Uterus (tissue), 4 donors: ENCODE results near the gene TRPC4AP. TPM values are rescaled to one million over a fixed set of nuclear protein-coding genes. Genes with fewer than 3 reads are reported as not detected.

Experiments
- DNase-seq, 2 donors: peaks; one replicate each; pipeline ENCODE4 v3.0.0-alpha.2; 2019 to 2020
- H3K27ac ChIP-seq, 2 donors: fragments of 200-600 bp; sonication (generic); 1 replicate in 1 of 2; 2 replicates in 1 of 2; pipeline ENCODE4 v1.5.1; 2016 to 2018
- H3K27me3 ChIP-seq, 2 donors: fragments of 200-600 bp; sonication (generic); one replicate each; pipeline ENCODE4 v1.5.1; 2018 to 2019; ENCODE audit warnings: control low read depth in 1 of 2
- H3K36me3 ChIP-seq, 2 donors: fragments of 200-600 bp; sonication (generic); one replicate each; pipeline ENCODE4 v1.5.1; 2019; ENCODE audit warnings: control low read depth in 1 of 2
- H3K4me1 ChIP-seq, 2 donors: fragments of 200-600 bp; sonication (generic); one replicate each; pipeline ENCODE4 v1.5.1; 2018 to 2019; ENCODE audit warnings: control low read depth in 1 of 2
- H3K4me3 ChIP-seq, 2 donors: fragments of 200-600 bp; sonication (generic); 1 replicate in 1 of 2; 2 replicates in 1 of 2; pipeline ENCODE4 v1.5.1; 2018 to 2019; ENCODE audit warnings: mild to moderate bottlenecking in 1 of 2
- H3K9me3 ChIP-seq, 2 donors: fragments of 200-600 bp; sonication (generic); one replicate each; pipeline ENCODE4 v1.5.1; 2019; ENCODE audit warnings: control low read depth in 1 of 2
- POLR2A ChIP-seq, 2 donors: fragments of 450-650 bp; IDR thresholded peaks; one replicate each; pipeline ENCODE4 v1.6.1; 2016; ENCODE audit warnings: antibody characterized with exemption in 2 of 2, mild to moderate bottlenecking in 1 of 2, moderate library complexity in 1 of 2
- intact Hi-C: fragments of 100-400 bp; cut with DNase I; formaldehyde crosslinking; loops from one replicate; pipeline ENCODE4 v1.15.1; 2023; ENCODE audit warnings: low total_unique reads
- total RNA-seq, 4 donors: library from RNA; depleted of rRNA in 3 of 4; stranded (reverse); fragments of >200 nt in 3 of 4; gene quantifications; one replicate each; pipeline versions ENCODE4 v1.1.0 to v1.2.4, GENCODE V29; 2014 to 2023
- TF ChIP-seq, protein P1 (sequence below), 4 experiments: fragments of 200-600 bp in 2 of 4; fragments of 450-650 bp in 2 of 4; sonication (generic) in 2 of 4; IDR thresholded peaks; one replicate each; pipeline ENCODE4 v1.5.1; 2016 to 2019; ENCODE audit warnings: antibody characterized with exemption in 4 of 4, mild to moderate bottlenecking in 2 of 4, moderate library complexity in 1 of 4
- donor health status: DM: yes; HTN: yes; CAD: no.

Gene TRPC4AP
- total RNA-seq, 4 donors from 2014 or later, result 20.0 to 77.5 (median 49.6) TPM

DNA sequence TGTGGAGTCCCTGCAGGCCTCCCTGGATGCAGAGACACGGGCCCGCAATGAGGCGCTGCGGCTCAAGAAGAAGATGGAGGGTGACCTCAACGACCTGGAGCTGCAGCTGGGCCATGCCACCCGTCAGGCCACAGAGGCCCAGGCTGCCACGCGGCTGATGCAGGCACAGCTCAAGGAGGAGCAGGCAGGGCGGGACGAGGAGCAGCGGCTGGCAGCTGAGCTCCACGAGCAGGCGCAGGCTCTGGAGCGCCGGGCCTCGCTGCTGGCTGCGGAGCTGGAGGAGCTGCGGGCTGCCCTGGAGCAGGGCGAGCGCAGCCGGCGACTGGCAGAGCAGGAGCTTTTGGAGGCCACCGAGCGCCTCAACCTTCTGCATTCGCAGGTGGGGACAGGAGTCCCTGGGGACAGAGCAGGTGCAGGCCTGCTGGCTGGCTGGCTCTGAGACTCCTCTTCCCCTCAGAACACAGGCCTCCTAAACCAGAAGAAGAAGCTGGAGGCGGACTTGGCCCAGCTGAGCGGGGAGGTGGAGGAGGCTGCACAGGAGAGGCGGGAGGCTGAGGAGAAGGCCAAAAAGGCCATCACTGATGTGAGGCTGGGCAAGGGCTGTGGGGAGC is 92.2 kb downstream of the TRPC4AP start:
- intact Hi-C loops, result no loop called here
- no peaks in the 10 kb centered on the region for H3K9me3 ChIP-seq
- TF ChIP-seq, protein P1, sequence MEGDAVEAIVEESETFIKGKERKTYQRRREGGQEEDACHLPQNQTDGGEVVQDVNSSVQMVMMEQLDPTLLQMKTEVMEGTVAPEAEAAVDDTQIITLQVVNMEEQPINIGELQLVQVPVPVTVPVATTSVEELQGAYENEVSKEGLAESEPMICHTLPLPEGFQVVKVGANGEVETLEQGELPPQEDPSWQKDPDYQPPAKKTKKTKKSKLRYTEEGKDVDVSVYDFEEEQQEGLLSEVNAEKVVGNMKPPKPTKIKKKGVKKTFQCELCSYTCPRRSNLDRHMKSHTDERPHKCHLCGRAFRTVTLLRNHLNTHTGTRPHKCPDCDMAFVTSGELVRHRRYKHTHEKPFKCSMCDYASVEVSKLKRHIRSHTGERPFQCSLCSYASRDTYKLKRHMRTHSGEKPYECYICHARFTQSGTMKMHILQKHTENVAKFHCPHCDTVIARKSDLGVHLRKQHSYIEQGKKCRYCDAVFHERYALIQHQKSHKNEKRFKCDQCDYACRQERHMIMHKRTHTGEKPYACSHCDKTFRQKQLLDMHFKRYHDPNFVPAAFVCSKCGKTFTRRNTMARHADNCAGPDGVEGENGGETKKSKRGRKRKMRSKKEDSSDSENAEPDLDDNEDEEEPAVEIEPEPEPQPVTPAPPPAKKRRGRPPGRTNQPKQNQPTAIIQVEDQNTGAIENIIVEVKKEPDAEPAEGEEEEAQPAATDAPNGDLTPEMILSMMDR (IDR thresholded peaks at IDR 0.05), result no peak
- TF ChIP-seq POLR2A (IDR thresholded peaks at IDR 0.05), result no peak
- no peaks in the 10 kb centered on the region for H3K36me3 ChIP-seq
- no peak overlapping the region for H3K27ac ChIP-seq
- H3K27me3 ChIP-seq, result no peaks in the 10 kb centered on the region
- H3K4me1 ChIP-seq, result no peaks in the 10 kb centered on the region
- no peak for DNase-seq
- H3K4me3 ChIP-seq, result no peak overlapping the region

DNA sequence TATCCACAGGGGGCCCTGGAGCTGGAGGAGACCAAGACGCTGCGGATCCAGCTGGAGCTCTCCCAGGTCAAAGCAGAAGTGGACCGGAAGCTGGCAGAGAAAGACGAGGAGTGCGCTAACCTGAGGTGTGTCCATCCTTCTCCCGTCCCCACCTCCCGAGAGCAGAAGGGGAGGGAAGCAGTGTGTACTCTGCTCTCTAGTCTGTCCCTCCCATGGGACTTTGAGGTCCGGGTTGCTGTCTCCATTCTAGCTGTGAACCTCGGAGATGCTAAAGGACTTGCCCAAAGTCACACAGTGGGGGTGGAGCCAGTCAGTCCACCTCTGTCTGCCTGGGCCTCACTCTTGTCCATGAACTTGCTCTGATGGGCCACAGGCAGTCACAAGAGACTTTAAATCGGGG is 92.8 kb downstream of the TRPC4AP start:
- H3K27ac ChIP-seq, result no peak overlapping the region
- no peaks in the 10 kb centered on the region for H3K4me1 ChIP-seq
- DNase-seq, result no peak
- no peaks in the 10 kb centered on the region for H3K36me3 ChIP-seq
- H3K4me3 ChIP-seq, result no peak overlapping the region
- intact Hi-C loops, result no loop called here
- TF ChIP-seq POLR2A (IDR thresholded peaks at IDR 0.05), result no peak
- TF ChIP-seq, protein P1 (IDR thresholded peaks at IDR 0.05), result no peak
- no peaks in the 10 kb centered on the region for H3K9me3 ChIP-seq
- no peaks in the 10 kb centered on the region for H3K27me3 ChIP-seq

DNA sequence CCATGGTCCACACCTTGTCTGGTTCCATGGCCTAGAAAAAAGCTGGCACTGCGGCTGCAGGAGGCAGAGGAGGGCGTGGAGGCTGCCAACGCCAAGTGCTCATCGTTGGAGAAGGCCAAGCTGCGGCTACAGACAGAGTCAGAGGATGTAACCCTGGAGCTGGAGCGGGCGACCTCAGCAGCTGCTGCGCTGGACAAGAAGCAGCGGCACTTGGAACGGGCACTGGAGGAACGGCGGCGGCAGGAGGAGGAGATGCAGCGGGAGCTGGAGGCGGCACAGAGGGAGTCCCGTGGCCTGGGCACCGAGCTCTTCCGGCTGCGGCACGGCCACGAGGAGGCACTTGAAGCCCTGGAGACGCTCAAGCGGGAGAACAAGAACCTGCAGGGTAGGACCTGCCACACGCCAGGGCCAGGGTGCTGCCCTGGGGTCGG is 93.6 kb downstream of the TRPC4AP start:
- Histone ChIP-seq H3K4me1 (no peaks in the 10 kb centered on the region), H3K27ac (no peak overlapping the region), H3K4me3 (no peak overlapping the region), H3K9me3 (no peaks in the 10 kb centered on the region), H3K27me3 (no peaks in the 10 kb centered on the region), H3K36me3 (no peaks in the 10 kb centered on the region)
- DNase-seq, result no peak
- TF ChIP-seq, protein P1 (IDR thresholded peaks at IDR 0.05), result no peak
- TF ChIP-seq POLR2A (IDR thresholded peaks at IDR 0.05), result no peak
- intact Hi-C loops, result no loop called here

DNA sequence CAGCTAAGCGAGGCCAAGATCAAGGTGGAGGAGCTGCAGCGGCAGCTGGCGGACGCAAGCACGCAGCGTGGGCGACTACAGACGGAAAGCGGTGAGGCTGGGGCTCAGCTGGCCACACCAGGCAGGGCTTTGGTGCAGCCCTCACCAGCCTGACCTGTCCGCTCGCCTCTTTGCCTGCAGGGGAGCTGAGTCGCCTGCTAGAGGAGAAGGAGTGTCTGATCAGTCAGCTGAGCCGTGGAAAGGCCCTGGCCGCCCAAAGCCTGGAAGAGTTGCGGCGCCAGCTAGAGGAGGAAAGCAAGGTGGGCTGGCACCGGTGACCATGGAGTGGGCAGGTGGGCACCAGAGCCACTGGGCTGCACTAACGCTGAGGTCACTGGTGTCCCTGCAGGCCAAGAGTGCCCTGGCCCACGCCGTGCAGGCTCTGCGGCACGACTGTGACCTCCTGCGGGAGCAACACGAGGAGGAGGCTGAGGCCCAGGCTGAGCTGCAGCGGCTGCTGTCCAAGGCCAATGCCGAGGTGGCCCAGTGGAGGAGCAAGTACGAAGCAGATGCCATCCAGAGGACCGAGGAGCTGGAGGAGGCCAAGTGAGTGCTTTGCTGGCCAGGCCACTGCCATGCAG is 94.2 kb downstream of the TRPC4AP start:
- H3K36me3 ChIP-seq, result no peaks in the 10 kb centered on the region
- H3K4me1 ChIP-seq, result no peaks in the 10 kb centered on the region
- TF ChIP-seq, protein P1 (IDR thresholded peaks at IDR 0.05), result no peak
- TF ChIP-seq POLR2A (IDR thresholded peaks at IDR 0.05), result no peak
- no peaks in the 10 kb centered on the region for H3K9me3 ChIP-seq
- H3K27ac ChIP-seq, result no peak overlapping the region
- H3K27me3 ChIP-seq, result no peaks in the 10 kb centered on the region
- intact Hi-C loops, result no loop called here
- no peak for DNase-seq
- H3K4me3 ChIP-seq, result no peak overlapping the region

DNA sequence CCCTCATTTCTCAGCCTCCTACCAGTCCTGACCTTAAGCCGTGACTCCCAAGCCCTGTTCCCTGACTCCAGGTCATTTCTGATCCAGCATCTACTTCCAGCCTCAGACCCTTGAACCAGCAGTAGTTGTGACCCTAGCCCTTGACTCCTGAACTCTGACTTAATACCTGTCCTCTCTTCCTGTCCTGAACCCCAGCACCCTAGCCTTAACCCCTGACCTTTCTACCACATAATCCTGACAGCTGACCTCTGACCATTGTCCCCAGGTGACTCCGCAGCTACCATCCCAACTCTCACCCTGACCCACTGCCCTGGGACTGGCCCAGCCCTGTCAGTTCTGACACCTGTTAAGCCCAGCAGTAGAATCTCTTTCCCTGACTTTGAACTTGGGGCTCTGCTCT is 94.8 kb downstream of the TRPC4AP start:
- H3K9me3 ChIP-seq, result no peaks in the 10 kb centered on the region
- no peaks in the 10 kb centered on the region for H3K36me3 ChIP-seq
- no peaks in the 10 kb centered on the region for H3K27me3 ChIP-seq
- intact Hi-C loops, result no loop called here
- no peak for DNase-seq
- no peak overlapping the region for H3K27ac ChIP-seq
- no peaks in the 10 kb centered on the region for H3K4me1 ChIP-seq
- H3K4me3 ChIP-seq, result no peak overlapping the region
- TF ChIP-seq, protein P1 (IDR thresholded peaks at IDR 0.05), result no peak
- no peak for TF ChIP-seq POLR2A (IDR thresholded peaks at IDR 0.05)
